A673 (cell line): ENCODE results near the gene CDCP2. TPM values are rescaled to one million over a fixed set of nuclear protein-coding genes. Genes with fewer than 3 reads are reported as not detected.

Experiments
- BruUV-seq: library from RNA; stranded (reverse); fragments of 400-500 nt; replicated peaks from 2 replicates; lab custom pipeline; 2021; lab: Mats Ljungman, UMichigan
- CTCF ChIA-PET: fragments of 300-600 bp; sonication (Branson Sonifier 250); formaldehyde crosslinking; loops from one replicate; lab custom pipeline; 2022; ENCODE audit warnings: antibody characterized with exemption; lab: Charles Lee
- POLR2A ChIA-PET: fragments of 300-600 bp; sonication (Branson Sonifier 250); formaldehyde crosslinking; loops from one replicate; lab custom pipeline; 2022; ENCODE audit warnings: antibody characterized with exemption; ENCODE audit not compliant: low non-redundant PET; lab: Charles Lee
- DNase-seq: peaks from one replicate; pipeline ENCODE4 v3.0.0-alpha.2; 2015; ENCODE audit warnings: low spot score
- H3K27ac ChIP-seq: fragments of 200-600 bp; sonication (generic); 2 replicates; pipeline ENCODE4 v1.5.1; 2016; ENCODE audit warnings: mixed run types, low read depth, mild to moderate bottlenecking, mixed read lengths, antibody characterized with exemption, low read length; ENCODE audit not compliant: poor library complexity, severe bottlenecking
- H3K27me3 ChIP-seq: fragments of 200-600 bp; sonication (generic); replicated peaks from 2 replicates; pipeline ENCODE4 v1.6.1; 2017; ENCODE audit warnings: mixed run types, low read depth, mild to moderate bottlenecking, mixed read lengths, antibody characterized with exemption, low read length; ENCODE audit not compliant: insufficient read depth, poor library complexity
- H3K36me3 ChIP-seq: fragments of 200-600 bp; sonication (generic); 2 replicates; pipeline ENCODE4 v1.6.1; 2016; ENCODE audit warnings: mixed run types, mild to moderate bottlenecking, mixed read lengths, antibody characterized with exemption, low read length; ENCODE audit not compliant: insufficient read depth, poor library complexity, severe bottlenecking
- H3K4me1 ChIP-seq: fragments of 200-600 bp; sonication (generic); 2 replicates; pipeline ENCODE4 v1.6.1; 2017; ENCODE audit warnings: mixed run types, mild to moderate bottlenecking, mixed read lengths, antibody characterized with exemption, low read length; ENCODE audit not compliant: insufficient read depth, poor library complexity, severe bottlenecking
- H3K4me3 ChIP-seq: fragments of 200-600 bp; sonication (generic); 2 replicates; pipeline ENCODE4 v1.5.1; 2016; ENCODE audit warnings: low read depth, mixed run types, mild to moderate bottlenecking, mixed read lengths, low read length; ENCODE audit not compliant: poor library complexity, severe bottlenecking
- H3K9me3 ChIP-seq: fragments of 200-600 bp; sonication (generic); 2 replicates; pipeline ENCODE4 v1.6.1; 2016; ENCODE audit warnings: mixed run types, low read depth, mild to moderate bottlenecking, mixed read lengths, antibody characterized with exemption, low read length; ENCODE audit not compliant: poor library complexity, severe bottlenecking
- EZH2 ChIP-seq: fragments of 200-600 bp; sonication (generic); IDR thresholded peaks from 2 replicates; pipeline ENCODE4 v1.6.1; 2017; ENCODE audit warnings: borderline replicate concordance, low read depth, mild to moderate bottlenecking, mixed read lengths, antibody characterized with exemption, low read length; ENCODE audit not compliant: poor library complexity, severe bottlenecking
- intact Hi-C: fragments of 100-400 bp; cut with micrococcal nuclease; formaldehyde crosslinking; loops from one replicate; pipeline ENCODE4 v1.10.0; 2022; ENCODE audit not compliant: unreplicated experiment
- total RNA-seq: library from RNA; stranded (reverse); gene quantifications from 2 replicates; pipeline ENCODE4 v1.2.3, GENCODE V29; 2021
- TF ChIP-seq, protein P1 (sequence below): fragments of 300-800, 200-600 bp; sonication (generic); conservative IDR thresholded peaks from 2 replicates; pipeline ENCODE4 v1.5.1; 2017; ENCODE audit warnings: low read depth, mild to moderate bottlenecking, antibody characterized with exemption, low read length, moderate library complexity, mixed read lengths

Gene CDCP2
- total RNA-seq, 1 experiment from 2014 or later: not detected

DNA sequence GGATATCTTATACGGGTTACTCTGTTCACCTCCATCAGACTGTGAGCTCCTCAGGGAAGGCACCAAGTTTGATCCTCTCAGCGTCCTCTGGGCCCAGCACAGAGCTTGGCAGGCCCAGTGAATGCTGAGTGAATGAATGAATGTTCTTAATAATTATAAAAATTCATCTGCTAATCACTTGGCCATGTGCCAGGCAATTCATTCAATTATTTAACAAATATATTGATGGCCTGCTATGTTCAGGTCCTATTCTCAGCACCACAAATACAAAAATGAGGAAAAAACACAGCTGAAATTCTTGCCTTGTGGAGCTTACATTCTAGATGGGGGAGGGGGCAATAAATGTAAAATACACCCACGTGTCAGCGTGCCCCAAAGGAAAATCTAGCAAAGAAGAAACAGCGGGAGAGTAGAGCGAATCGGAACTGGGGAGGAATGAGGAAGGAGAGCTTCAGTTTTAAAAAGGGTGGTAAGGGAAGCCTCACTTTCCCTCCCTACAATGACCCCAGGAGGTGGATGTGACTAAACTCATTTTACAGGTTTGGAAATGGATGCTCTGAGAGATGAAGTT, 15.8 kb downstream of the CDCP2 start:
- DNase-seq: no peak
- Histone ChIP-seq H3K9me3 (no peaks in the 10 kb centered on the region), H3K27me3 (no peaks in the 10 kb centered on the region), H3K4me1 (no peaks in the 10 kb centered on the region), H3K27ac (no peak overlapping the region), H3K4me3 (no peak overlapping the region), H3K36me3 (no peaks in the 10 kb centered on the region)
- BruUV-seq: no TSS peak
- intact Hi-C loops: no loop called here
- ChIA-PET CTCF (no interaction called here), POLR2A (no interaction called here)
- TF ChIP-seq, protein P1, sequence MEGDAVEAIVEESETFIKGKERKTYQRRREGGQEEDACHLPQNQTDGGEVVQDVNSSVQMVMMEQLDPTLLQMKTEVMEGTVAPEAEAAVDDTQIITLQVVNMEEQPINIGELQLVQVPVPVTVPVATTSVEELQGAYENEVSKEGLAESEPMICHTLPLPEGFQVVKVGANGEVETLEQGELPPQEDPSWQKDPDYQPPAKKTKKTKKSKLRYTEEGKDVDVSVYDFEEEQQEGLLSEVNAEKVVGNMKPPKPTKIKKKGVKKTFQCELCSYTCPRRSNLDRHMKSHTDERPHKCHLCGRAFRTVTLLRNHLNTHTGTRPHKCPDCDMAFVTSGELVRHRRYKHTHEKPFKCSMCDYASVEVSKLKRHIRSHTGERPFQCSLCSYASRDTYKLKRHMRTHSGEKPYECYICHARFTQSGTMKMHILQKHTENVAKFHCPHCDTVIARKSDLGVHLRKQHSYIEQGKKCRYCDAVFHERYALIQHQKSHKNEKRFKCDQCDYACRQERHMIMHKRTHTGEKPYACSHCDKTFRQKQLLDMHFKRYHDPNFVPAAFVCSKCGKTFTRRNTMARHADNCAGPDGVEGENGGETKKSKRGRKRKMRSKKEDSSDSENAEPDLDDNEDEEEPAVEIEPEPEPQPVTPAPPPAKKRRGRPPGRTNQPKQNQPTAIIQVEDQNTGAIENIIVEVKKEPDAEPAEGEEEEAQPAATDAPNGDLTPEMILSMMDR: no peak
- no peak for TF ChIP-seq EZH2

DNA sequence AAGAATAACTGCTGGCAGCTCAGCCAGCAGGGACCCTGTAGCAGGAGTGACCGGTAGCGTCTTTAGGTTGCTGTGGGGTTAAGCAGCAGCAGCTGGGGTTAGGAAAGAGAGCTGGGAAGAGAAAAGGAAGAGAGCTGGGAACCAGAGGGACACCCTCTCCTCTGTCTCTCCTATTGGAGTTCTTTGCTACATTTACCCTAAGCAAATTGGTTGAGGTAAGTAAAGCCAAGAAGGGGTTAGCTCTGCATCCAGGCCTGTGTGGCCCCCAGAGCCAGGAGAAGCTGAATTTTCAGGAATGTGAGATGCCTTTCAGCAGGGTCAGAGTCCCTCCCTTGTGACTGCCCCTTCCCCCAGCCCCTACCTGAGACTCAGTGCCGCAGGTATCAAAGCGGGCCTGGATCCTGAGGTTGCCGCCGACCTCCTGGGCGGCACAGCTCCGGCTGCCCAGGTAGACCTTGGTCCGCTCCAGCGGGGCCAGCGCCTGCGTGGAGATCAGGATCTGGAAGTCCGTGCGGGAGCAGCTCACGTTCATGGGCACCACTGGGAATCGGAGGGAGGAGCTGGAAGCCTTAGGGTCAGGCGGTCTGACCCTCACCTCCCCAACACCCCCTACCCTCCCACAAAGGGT, 16.4 kb downstream of the CDCP2 start:
- ChIA-PET POLR2A (no interaction called here), CTCF (no interaction called here)
- H3K27ac ChIP-seq: no peak overlapping the region
- DNase-seq: no peak
- no peaks in the 10 kb centered on the region for H3K27me3 ChIP-seq
- intact Hi-C loops: no loop called here
- TF ChIP-seq, protein P1: no peak
- no peak for TF ChIP-seq EZH2
- H3K4me3 ChIP-seq: no peak overlapping the region
- no TSS peak for BruUV-seq
- no peaks in the 10 kb centered on the region for H3K9me3 ChIP-seq
- no peaks in the 10 kb centered on the region for H3K36me3 ChIP-seq
- H3K4me1 ChIP-seq: no peaks in the 10 kb centered on the region

DNA sequence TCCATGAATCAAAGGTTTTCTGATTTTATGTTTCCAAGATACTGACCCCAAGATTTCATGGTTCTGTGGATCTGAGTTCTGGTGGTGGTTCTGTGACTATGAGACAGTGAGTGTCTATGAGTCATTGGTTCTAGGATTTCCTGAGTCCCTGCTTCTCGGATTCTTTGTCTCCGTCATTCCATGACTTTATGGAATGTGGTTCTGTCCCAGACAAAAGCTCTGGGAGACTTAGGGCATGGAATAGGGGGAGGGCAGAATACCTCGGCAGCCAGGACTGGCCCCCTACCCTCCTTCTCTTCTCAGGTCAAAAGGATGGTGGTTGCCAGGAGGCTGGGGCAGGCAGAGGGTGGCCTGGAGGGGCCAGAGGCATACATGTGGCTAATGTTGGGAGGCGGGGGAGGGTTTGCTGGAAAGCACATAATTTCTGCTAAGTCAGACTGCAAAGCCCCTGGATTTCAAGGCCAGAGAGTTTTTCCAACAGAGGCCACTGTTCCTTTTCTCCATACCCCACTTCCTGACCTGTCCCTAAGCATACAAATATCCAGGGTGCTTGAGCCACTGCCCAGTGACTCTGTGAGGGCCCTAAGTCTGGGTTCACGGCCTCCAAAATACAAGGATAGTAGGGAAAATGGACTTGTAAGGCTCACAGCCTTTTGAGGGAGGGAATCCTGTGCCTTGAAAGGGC, 17.2 kb downstream of the CDCP2 start:
- no TSS peak for BruUV-seq
- Histone ChIP-seq H3K4me3 (no peak overlapping the region), H3K36me3 (no peaks in the 10 kb centered on the region), H3K4me1 (no peaks in the 10 kb centered on the region), H3K9me3 (no peaks in the 10 kb centered on the region), H3K27ac (no peak overlapping the region), H3K27me3 (no peaks in the 10 kb centered on the region)
- TF ChIP-seq, protein P1: no peak
- TF ChIP-seq EZH2: no peak
- no peak for DNase-seq
- ChIA-PET POLR2A (no interaction called here), CTCF (no interaction called here)
- intact Hi-C loops: no loop called here
